GM15510 (cell line): Measurements from ENCODE around the gene PGF.

ENCODE experiments used
- POLR2A ChIP-seq: IDR thresholded peaks from 3 replicates; pipeline ENCODE4 v1.6.1; 2011; ENCODE audit warnings: borderline replicate concordance; ENCODE audit not compliant: insufficient read length; ENCODE audit errors: extremely low read depth

The PGF gene

DNA sequence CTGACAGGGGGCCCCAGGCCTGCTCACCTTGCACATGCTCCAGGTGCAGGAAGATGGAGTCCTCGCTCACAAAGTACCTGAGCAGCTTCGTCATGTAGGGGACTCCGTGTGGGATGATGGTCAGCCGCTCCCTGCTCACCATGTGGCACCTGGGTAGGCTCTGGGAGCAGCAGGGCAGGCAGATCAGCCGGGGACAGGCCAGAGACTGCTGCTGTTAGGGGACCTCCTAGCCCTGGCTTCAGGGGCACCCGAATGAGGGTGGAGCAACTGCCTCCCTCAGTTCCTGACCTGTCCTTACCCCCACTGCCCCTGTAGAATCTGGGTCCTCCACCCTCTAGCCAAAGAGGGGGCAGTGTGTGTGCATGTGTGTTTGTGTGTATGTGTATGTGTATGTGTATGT, 44.2 kb downstream of the PGF start:
- TF ChIP-seq POLR2A = no peak

- TF ChIP-seq POLR2A = no peak
Measured at GRCh38 chr14:74910556-74910955, 44.8 kb downstream of the PGF start.

DNA sequence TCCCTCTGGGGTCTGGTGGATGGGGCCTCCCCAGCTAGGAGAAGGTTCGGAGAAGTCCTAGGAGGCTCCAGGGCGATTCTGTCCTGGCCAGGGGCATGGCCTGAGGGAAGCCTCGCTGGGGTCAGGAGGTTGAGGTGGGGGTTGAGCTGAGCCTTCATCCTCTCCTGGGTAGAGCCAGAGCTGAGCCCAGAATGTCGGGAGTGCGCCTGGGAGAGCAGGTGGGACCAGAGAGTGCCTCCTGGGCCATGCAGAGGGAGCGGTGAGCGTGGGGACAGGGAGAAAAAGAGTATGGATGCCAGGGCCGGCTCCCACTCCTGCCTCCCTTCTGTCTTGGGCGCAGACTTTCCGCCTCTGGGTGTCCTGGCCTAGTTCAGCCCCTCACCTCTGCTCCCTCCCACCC, 45.5 kb downstream of the PGF start:
- no peak for TF ChIP-seq POLR2A

DNA sequence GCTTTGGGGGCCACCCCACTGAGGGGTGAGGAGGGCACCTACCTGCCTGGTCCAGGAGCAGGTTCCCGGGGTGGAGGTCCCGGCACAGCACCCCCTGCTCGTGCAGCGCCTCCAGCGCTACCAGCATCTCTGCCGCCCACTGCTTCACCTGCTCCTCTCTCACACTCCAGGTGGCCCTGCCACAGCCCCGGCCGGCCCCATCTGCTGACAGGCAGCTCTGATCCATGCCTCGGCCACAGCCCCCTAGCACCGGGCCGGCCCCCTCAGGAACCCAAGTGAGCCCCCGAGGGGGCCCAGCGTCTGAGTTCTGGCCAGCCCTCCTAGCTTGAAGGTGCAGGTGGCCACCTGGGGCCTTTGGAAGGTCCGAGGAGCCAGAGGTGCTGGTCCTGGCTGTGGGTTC, 45.9 kb downstream of the PGF start:
- TF ChIP-seq POLR2A = no peak

- no peak for TF ChIP-seq POLR2A
Measured at GRCh38 chr14:74908861-74909341, 46.5 kb downstream of the PGF start.

DNA sequence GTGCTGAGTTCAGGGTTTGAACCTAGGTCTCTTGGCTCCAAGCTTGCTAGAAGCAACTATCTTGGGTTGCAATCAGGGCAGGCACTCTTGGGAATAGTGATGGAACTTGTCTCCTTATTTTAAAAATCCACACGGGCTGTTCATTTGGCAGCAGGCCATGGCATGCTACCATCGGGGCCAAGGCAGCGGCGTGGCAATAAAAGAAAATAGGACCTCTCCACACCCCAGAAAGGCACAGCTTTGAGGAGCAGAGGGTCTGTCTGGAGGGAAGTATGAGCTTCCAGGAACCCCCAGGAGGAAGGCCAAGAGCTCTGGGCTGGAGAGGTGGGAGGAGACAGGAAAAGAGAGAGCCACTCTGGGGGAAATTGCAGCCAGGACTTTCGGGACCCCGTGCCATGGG, 47.7 kb downstream of the PGF start:
- no peak for TF ChIP-seq POLR2A

- no peak for TF ChIP-seq POLR2A
Measured at GRCh38 chr14:74906925-74907521, 48.4 kb downstream of the PGF start.

- no peak for TF ChIP-seq POLR2A
Measured at GRCh38 chr14:74905595-74906142, 49.7 kb downstream of the PGF start.

- TF ChIP-seq POLR2A = no peak
Measured at GRCh38 chr14:74904635-74905503, 50.5 kb downstream of the PGF start.

DNA sequence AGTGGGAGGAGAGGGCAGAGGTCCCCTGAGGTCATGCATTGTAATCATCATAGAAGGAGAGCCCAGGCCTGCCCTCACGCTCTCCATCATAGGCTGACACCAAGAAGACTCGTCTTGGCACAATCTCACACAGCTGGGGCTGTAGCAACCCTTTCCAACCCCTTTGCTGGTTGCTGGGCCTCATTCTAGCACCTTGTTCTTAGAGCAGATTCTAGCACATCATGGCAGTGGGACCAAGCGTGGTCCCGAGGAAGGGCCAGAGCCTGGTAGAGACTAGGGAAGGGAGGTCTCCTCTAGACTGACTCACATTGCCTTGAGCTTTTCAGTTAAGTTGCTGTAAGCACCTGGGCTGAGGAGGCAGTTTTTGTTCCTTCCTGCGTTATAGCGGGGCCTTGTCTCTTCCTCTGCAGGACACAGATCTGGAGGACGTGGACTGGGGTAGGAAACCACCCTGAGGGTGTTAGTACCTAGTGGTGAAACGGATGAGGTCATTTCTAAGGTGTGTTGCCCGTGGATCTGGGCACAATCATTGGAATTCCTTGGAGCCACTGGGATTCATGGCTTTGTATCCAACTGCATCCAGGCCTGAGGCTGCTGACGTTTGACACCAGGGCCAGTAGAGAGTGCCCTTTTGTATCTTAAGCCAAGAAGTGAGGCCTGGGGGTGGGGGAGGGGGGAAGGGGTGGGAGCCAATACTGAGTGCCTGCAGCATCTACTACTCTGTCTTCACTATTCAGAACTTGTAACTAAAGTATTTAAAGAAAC, 52.3 kb downstream of the PGF start:
- TF ChIP-seq POLR2A = no peak

DNA sequence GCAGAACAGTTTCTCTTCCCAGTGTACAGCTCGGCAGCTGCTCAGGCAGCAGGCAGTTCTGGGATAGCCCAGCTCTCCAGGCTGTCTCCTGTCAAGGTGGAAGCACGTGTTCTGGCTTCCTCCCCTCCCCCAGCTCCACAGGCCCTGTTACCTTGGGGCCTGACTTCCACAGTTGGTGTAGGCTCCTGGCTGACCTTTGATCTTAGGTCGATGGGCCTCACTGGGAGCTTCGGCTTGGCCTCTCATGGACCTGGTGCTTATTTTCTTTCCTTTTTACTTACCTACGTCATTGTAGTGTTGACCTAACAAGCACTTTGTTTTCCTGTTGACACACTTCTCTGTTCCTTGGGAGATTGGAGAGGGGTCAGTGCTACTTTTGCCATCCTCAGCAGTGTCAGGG, 56.7 kb downstream of the PGF start:
- no peak for TF ChIP-seq POLR2A

GRCh38 chr14:74898083-74898482, 57.3 kb downstream of the PGF start:
- TF ChIP-seq POLR2A = no peak

DNA sequence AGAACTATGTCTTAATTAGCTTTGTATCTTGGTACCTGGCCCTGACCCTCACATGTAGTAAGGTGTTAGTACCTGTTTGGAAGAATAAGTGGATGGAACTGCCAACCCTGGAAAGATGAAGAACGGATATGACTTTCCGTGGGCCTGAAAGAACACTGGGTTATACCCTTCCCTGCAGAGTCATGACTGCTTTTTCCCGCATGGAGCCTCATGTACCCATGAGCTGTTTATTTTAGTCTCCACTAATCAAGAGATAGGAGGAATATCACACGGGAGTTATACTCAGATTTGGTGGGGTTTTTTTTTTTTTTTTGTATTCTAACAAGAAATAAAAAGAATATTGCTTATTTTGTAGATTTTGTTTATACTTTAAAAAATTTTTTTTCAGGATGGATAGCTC, 57.8 kb downstream of the PGF start:
- no peak for TF ChIP-seq POLR2A

- no peak for TF ChIP-seq POLR2A
Measured at GRCh38 chr14:74896400-74896799, 59.0 kb downstream of the PGF start.

- TF ChIP-seq POLR2A = no peak
Measured at GRCh38 chr14:74893614-74894091, 61.7 kb downstream of the PGF start.
